Measurements from ENCODE around the gene CABYR. TPM values are rescaled to one million over a fixed set of nuclear protein-coding genes. Genes with fewer than 3 reads are reported as not detected.

Gene CABYR
- total RNA-seq, 1 experiment from 2014 or later: 5.4 TPM

DNA sequence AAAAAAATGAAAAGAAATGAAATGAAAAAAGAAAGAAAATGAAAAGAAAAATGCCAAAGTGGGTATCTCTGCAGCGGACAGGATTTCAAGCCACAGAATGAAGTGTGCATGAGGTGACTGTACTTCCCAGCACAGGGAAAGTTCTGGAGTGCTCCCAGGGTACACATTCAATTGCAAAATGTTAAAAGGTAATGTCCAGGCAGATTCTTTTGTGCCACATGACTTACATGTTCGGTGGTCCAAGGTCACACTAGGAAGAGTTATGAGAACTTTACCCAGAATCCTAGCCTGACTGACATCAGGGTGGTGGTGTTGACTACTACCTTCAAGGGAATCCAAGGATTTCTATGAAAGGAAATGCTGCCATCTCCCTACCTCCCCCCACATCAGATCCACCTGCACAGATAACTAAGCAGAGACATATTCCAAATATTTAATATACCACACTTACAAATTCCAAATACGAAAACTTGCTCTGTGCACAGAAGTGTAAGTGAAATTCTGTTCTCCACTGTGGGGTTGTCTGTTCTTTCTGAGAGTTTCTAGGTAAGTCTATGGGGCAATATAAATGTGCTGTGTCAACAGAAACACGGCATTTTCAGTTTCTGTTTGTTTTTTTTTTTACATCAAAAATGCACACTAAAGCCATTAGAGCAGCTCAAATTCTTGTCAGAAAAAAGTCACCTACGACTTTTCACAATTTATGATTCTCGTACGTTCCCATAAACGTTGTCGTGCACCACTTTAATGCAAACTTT is 56.6 kb downstream of the CABYR start:
- Histone ChIP-seq H3K9me3 (ENCODE audit: low read length) (no peaks in the 10 kb centered on the region), H3F3A (ENCODE audit: low read length, unreplicated experiment) (no peaks in the 10 kb centered on the region), H3K27me3 (ENCODE audit: low read length) (no peaks in the 10 kb centered on the region), H3K79me2 (ENCODE audit: low read length) (no peaks in the 10 kb centered on the region), H3K4me2 (ENCODE audit: low read length) (no peak overlapping the region), H3K27ac (ENCODE audit: low read length) (no peak overlapping the region), H2AFZ (ENCODE audit: low read length) (no peak overlapping the region), H3K36me3 (ENCODE audit: low read depth, low read length) (no peaks in the 10 kb centered on the region), H3K4me1 (ENCODE audit: insufficient read depth, low read length) (no peaks in the 10 kb centered on the region), H4K20me1 (ENCODE audit: low read length) (no peaks in the 10 kb centered on the region), H3K4me3 (ENCODE audit: low read length) (no peak overlapping the region), H3K9me2 (replicated peaks; ENCODE audit: low read length) (no peaks in the 10 kb centered on the region), H3K9ac (ENCODE audit: low read length) (no peak overlapping the region)
- CTCF ChIA-PET: no interaction called here
- TF ChIP-seq, protein P1, sequence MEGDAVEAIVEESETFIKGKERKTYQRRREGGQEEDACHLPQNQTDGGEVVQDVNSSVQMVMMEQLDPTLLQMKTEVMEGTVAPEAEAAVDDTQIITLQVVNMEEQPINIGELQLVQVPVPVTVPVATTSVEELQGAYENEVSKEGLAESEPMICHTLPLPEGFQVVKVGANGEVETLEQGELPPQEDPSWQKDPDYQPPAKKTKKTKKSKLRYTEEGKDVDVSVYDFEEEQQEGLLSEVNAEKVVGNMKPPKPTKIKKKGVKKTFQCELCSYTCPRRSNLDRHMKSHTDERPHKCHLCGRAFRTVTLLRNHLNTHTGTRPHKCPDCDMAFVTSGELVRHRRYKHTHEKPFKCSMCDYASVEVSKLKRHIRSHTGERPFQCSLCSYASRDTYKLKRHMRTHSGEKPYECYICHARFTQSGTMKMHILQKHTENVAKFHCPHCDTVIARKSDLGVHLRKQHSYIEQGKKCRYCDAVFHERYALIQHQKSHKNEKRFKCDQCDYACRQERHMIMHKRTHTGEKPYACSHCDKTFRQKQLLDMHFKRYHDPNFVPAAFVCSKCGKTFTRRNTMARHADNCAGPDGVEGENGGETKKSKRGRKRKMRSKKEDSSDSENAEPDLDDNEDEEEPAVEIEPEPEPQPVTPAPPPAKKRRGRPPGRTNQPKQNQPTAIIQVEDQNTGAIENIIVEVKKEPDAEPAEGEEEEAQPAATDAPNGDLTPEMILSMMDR (conservative IDR thresholded peaks at IDR 0.05; ENCODE audit: low read depth, low read length): no peak
- no peak for TF ChIP-seq EZH2phosphoT487 (IDR thresholded peaks at IDR 0.05; ENCODE audit: borderline replicate concordance, low read length)
- no peak for TF ChIP-seq EZH2 (IDR thresholded peaks at IDR 0.05; ENCODE audit: low read length, unreplicated experiment)
- no TSS peak for BruUV-seq (replicated peaks)
- DNase-seq (no peak), ATAC-seq (no peak)
- intact Hi-C loops (cut with micrococcal nuclease): no loop called here
- POLR2A ChIA-PET (ENCODE audit: unreplicated experiment): no interaction called here

DNA sequence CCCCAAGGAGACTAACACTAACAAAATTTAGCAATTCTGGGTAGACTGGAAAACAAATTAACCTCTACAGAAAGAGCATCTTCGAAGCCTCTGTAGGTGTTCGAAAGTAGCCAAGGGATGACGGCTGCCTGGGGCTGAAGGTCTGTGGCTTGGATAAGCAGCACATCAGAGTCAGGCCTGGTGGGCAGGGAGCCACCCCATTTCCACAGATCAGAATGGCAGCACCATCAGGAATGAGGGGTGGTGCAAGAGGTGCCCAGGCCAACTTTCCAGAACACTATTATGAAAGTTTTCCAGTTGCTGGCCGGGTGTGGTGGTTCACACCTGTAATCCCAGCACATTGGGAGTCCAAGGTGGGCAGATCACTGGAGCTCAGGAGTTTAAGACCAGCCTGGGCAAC is 57.9 kb downstream of the CABYR start:
- no peak overlapping the region for H3K27ac ChIP-seq (ENCODE audit: low read length)
- ATAC-seq: no peak
- BruUV-seq (replicated peaks): no TSS peak

DNA sequence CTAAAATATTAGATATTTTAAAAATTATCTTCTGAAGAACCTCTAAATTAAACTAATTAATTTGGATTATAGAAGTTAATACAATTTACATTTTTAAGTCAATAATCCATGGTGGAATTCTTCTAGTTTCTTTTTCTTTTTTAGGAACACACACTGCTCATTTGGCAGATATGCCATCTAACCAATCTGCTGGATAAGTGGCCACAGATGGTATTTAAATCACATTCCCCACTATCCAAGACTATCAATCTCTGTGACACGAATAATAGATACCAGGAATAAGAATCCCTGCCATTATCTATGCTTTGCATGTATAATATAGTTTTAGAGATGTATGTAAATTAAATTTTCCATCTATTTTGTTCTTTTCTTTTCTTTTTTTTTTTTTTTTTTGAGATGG is 58.5 kb downstream of the CABYR start:
- no peak overlapping the region for H3K4me2 ChIP-seq (ENCODE audit: low read length)
- H3F3A ChIP-seq (ENCODE audit: low read length, unreplicated experiment): no peaks in the 10 kb centered on the region
- H3K4me1 ChIP-seq (ENCODE audit: insufficient read depth, low read length): no peaks in the 10 kb centered on the region
- no peak overlapping the region for H3K4me3 ChIP-seq (ENCODE audit: low read length)
- no peaks in the 10 kb centered on the region for H3K27me3 ChIP-seq (ENCODE audit: low read length)
- BruUV-seq (replicated peaks): no TSS peak
- intact Hi-C loops (cut with micrococcal nuclease): no loop called here
- H3K79me2 ChIP-seq (ENCODE audit: low read length): no peaks in the 10 kb centered on the region
- DNase-seq (no peak), ATAC-seq (no peak)
- H3K9me3 ChIP-seq (ENCODE audit: low read length): no peaks in the 10 kb centered on the region
- H3K27ac ChIP-seq (ENCODE audit: low read length): no peak overlapping the region
- H3K36me3 ChIP-seq (ENCODE audit: low read depth, low read length): no peaks in the 10 kb centered on the region
- ChIA-PET POLR2A (ENCODE audit: unreplicated experiment) (no interaction called here), CTCF (no interaction called here)
- H3K9me2 ChIP-seq (replicated peaks; ENCODE audit: low read length): no peaks in the 10 kb centered on the region
- TF ChIP-seq, protein P1 (conservative IDR thresholded peaks at IDR 0.05; ENCODE audit: low read depth, low read length): no peak
- TF ChIP-seq EZH2 (IDR thresholded peaks at IDR 0.05; ENCODE audit: low read length, unreplicated experiment) (no peak), EZH2phosphoT487 (IDR thresholded peaks at IDR 0.05; ENCODE audit: borderline replicate concordance, low read length) (no peak)
- H4K20me1 ChIP-seq (ENCODE audit: low read length): no peaks in the 10 kb centered on the region
- no peak overlapping the region for H2AFZ ChIP-seq (ENCODE audit: low read length)
- no peak overlapping the region for H3K9ac ChIP-seq (ENCODE audit: low read length)

More for the DNA sequence above, 57.9 kb downstream of the CABYR start:
- no peaks in the 10 kb centered on the region for H3K36me3 ChIP-seq (ENCODE audit: low read depth, low read length)
- ChIA-PET CTCF (no interaction called here), POLR2A (ENCODE audit: unreplicated experiment) (no interaction called here)
- no peak overlapping the region for H3K9ac ChIP-seq (ENCODE audit: low read length)
- H2AFZ ChIP-seq (ENCODE audit: low read length): no peak overlapping the region
- no peaks in the 10 kb centered on the region for H3F3A ChIP-seq (ENCODE audit: low read length, unreplicated experiment)
- no peak overlapping the region for H3K4me2 ChIP-seq (ENCODE audit: low read length)
- H3K4me3 ChIP-seq (ENCODE audit: low read length): no peak overlapping the region
- intact Hi-C loops (cut with micrococcal nuclease): no loop called here
- H3K79me2 ChIP-seq (ENCODE audit: low read length): no peaks in the 10 kb centered on the region
- no peaks in the 10 kb centered on the region for H3K4me1 ChIP-seq (ENCODE audit: insufficient read depth, low read length)
- no peaks in the 10 kb centered on the region for H3K27me3 ChIP-seq (ENCODE audit: low read length)
- no peak for DNase-seq
- H4K20me1 ChIP-seq (ENCODE audit: low read length): no peaks in the 10 kb centered on the region
- H3K9me2 ChIP-seq (replicated peaks; ENCODE audit: low read length): no peaks in the 10 kb centered on the region
- H3K9me3 ChIP-seq (ENCODE audit: low read length): no peaks in the 10 kb centered on the region
- no peak for TF ChIP-seq EZH2phosphoT487 (IDR thresholded peaks at IDR 0.05; ENCODE audit: borderline replicate concordance, low read length)
- TF ChIP-seq EZH2 (IDR thresholded peaks at IDR 0.05; ENCODE audit: low read length, unreplicated experiment): no peak
- TF ChIP-seq, protein P1 (conservative IDR thresholded peaks at IDR 0.05; ENCODE audit: low read depth, low read length): no peak

All from PC-3 (cell line).